GM10248 (cell line): Measurements from ENCODE around the gene FYCO1.

ENCODE experiments used
- CTCF ChIA-PET: fragments of 300-600 bp; sonication (Branson Sonifier 250); formaldehyde crosslinking; extraction: SDS; loops from one replicate; lab custom pipeline; 2021; ENCODE audit warnings: antibody characterized with exemption; lab: Yijun Ruan, JAX
- POLR2A ChIA-PET: fragments of 350-650 bp; sonication (Branson Sonifier 250); formaldehyde crosslinking; extraction: SDS; loops from one replicate; lab custom pipeline; 2020; ENCODE audit warnings: antibody characterized with exemption; lab: Yijun Ruan, JAX
- DNase-seq: peaks from one replicate; pipeline ENCODE4 v3.0.0; 2012; ENCODE audit errors: extremely low spot score
- TF ChIP-seq, protein P1 (sequence below): IDR thresholded peaks from 2 replicates; pipeline ENCODE4 v1.5.1; 2012; ENCODE audit warnings: mild to moderate bottlenecking, low read depth; ENCODE audit errors: extremely low read depth, missing control alignments, control extremely low read depth

Gene FYCO1

DNA sequence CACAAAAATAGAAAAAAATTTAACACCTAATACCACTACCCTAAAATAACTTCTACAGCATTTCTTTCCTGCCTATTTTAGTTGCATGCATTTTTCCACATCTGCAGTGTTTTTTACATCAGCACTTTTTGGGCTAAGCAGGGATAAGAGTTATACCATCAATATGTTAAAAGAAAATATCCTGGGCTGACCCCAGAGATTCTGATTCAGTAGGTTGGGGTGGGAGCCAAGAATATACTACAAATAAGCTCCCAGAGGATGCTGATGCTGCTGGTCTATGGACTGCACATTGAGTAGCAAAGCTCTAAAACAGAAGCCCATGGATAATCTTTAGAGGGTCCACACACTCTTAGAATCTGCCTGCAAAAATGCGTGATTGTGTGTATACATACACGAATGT lies 14.8 kb downstream of the FYCO1 start:
- POLR2A ChIA-PET: no interaction called here
- TF ChIP-seq, protein P1, sequence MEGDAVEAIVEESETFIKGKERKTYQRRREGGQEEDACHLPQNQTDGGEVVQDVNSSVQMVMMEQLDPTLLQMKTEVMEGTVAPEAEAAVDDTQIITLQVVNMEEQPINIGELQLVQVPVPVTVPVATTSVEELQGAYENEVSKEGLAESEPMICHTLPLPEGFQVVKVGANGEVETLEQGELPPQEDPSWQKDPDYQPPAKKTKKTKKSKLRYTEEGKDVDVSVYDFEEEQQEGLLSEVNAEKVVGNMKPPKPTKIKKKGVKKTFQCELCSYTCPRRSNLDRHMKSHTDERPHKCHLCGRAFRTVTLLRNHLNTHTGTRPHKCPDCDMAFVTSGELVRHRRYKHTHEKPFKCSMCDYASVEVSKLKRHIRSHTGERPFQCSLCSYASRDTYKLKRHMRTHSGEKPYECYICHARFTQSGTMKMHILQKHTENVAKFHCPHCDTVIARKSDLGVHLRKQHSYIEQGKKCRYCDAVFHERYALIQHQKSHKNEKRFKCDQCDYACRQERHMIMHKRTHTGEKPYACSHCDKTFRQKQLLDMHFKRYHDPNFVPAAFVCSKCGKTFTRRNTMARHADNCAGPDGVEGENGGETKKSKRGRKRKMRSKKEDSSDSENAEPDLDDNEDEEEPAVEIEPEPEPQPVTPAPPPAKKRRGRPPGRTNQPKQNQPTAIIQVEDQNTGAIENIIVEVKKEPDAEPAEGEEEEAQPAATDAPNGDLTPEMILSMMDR: no peak
- DNase-seq: no peak
- CTCF ChIA-PET: interaction anchor here (1.0 to 2.5 kb wide), 6 partner anchors 8 to 397 kb away, joined by 3 to 8 read pairs (median 4); no protein-coding TSS in a partner anchor

DNA sequence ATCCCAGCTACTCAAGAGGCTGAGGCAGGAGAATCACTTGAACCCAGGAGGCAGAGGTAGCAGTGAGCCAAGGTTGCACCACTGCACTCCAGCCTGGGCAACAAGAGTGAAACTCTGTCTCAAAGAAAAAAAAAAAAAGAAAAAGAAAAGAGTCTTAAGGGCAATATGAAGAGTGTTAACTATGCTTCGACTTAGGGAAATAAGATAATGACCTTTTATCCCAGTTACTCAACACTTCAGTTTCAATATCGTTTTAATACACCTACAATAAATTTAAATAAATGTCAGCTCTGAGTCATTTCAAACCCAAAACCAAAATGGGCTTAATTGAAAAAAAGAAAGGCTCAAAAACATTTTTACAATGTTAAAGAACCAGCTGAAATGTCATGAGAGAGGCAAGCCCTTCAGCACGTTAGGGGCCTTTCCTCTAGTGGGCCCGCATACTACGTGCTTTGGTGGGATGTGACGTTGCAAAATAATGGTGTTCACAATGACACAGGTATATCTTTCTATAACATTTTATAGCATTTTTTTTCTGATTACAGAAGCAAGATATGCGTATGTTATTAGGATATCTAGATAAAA lies 15.3 kb downstream of the FYCO1 start:
- CTCF ChIA-PET: interaction anchor here (1.4 to 2.0 kb wide), 3 partner anchors 13 to 98 kb away, joined by 4 to 6 read pairs (median 5); no protein-coding TSS in a partner anchor
- TF ChIP-seq, protein P1: no peak
- POLR2A ChIA-PET: no interaction called here
- no peak for DNase-seq

DNA sequence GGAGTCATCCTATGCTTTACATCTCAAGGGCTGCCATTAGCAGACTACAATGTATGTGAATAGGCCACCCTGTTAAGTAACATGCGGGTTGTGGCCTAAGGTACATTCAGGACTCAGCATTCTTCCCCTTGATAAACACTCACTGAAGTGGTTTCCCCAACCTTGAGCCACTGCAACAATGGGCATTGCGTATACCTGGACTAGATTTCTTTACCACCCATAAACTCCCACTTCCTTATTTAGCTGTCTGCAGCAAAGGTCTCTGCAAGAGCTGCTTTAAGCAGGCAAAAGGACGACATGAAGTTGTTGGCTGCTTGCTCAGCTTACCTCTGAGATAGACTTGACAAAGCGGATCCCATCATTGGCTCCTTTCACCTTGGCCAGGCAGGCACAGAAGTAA lies 16.2 kb downstream of the FYCO1 start:
- peak; percentile 29 for DNase-seq
- ChIA-PET CTCF (interaction anchor here (1.5 to 2.0 kb wide), 2 partner anchors 12 to 17 kb away, joined by 4 to 6 read pairs; no protein-coding TSS in a partner anchor), POLR2A (no interaction called here)
- TF ChIP-seq, protein P1: no peak

DNA sequence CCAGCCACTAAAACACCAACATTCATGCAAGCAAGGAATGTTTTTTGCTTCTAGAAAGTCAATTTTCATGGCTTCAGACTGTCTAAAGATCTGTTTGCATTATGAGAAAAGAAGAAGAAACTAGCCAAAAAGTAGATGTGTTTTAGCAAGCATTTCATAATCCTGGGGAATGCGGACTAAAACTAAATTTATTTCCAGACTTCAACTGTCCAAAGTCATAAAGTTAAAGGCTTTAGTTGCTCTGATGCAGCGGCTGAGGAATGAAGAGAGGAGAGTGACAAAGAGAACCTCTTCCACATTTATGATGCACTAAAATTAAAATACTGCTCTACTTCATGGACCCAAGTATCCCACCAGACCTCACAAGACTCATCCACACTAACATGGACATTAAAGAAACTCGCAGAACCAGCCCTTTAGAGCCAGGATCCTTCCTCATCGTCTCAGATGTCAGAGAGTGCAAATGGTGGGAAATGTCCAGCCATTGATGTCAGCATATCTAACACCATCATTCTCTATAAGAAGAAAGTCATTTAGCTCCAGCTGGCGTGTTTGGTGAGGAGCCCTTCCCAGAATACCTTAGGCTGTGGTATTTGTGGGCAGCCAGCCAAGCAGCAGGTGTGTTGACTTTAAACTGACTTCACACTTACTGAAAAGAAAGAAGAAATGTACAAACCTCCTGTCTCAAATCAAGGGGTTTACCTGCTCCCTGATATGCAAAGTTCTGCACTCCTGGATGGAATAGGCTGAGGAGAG lies 17.4 kb downstream of the FYCO1 start:
- DNase-seq: no peak
- POLR2A ChIA-PET: no interaction called here
- CTCF ChIA-PET: no interaction called here
- TF ChIP-seq, protein P1: no peak

DNA sequence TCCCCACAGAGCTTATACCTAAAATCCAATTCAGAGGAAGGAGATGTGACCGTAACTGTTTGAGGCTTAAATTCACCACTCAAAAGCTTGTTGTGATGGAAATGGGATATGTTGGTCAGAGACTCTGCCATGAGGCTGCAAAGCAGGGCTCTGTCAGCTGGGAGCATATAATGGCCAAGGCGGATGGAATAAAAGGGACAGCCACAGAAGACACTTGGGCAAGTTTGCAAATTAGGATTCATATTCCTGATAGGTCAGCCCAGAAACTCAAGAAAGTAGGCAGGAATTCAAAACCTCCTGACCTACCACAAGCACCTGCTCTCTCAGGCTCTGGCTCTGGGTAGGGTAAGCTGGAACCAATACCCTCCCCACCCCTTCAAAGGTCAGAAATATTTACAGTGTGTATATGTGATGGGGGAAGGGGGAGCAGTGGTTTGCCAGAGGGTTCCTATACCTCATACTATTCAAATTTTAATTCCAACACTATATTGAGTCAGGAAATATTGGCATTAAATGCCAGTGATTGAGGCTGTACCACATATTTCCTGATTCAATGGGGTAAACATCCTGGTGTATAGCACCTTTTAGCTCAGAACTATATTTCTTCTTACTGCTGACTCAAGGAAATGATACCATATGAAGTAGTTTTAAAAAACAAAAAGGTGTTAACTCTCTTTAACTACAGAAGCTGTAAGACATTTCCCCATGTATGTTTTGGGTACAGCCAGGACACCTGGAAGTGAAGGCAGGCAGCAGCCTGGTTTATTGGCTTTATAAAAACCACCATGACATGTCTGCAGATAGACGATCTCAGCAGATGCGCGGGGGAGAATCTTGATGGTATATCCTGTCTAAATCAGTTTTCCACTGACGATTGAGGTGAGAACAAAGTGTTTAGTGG lies 19.2 kb downstream of the FYCO1 start:
- TF ChIP-seq, protein P1: no peak
- no peak for DNase-seq
- POLR2A ChIA-PET: no interaction called here
- CTCF ChIA-PET: interaction anchor here (1.1 to 2.0 kb wide), 4 partner anchors 8 to 37 kb away, joined by 3 to 7 read pairs (median 6); no protein-coding TSS in a partner anchor

DNA sequence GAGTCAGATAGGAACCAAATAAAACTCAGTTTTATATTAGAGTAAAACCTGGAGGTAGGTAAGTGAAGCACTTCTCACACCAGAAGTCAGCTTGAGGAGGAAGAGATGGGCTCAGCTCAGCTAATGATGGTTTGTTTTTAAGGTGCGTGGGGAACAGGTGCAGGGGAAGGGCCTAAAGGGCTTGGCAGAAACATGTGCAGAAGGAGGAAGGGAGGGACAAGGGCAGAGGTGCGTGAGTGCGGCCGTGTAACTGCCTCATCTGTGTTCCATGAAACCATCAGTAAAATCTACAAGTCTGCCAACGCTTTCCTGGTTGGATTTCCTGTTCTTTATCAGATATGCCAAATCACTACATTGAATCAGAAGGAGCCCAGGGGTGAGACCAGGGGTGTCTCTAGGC lies 19.9 kb downstream of the FYCO1 start:
- TF ChIP-seq, protein P1: no peak
- ChIA-PET CTCF (interaction anchor here (1.1 to 2.0 kb wide), 4 partner anchors 8 to 37 kb away, joined by 3 to 7 read pairs (median 6); no protein-coding TSS in a partner anchor), POLR2A (no interaction called here)
- DNase-seq: no peak
